ENCODE measurements around the gene DSG3.

Gene DSG3

GRCh38 chr18:31526374-31526773 lies 78.8 kb downstream of the DSG3 start:
- no peak for DNase-seq (ENCODE audit: low read depth in 2 of 2)
